IMR-90 (cell line): Measurements from ENCODE around the gene VPS13A. TPM values are rescaled to one million over a fixed set of nuclear protein-coding genes. Genes with fewer than 3 reads are reported as not detected.

ENCODE experiments used
- ATAC-seq: fragments of 200-7000 bp; cut with Tn5 transposase; 2 replicates; pipeline ENCODE4 v1.9.1; 2020; ENCODE audit warnings: low read depth, mild to moderate bottlenecking, moderate library complexity
- BruUV-seq: library from RNA; stranded (reverse); fragments of 400-500 nt; replicated peaks from 2 replicates; lab custom pipeline; 2021; lab: Mats Ljungman, UMichigan
- CTCF ChIA-PET: fragments of 300-600 bp; formaldehyde crosslinking; extraction: SDS; loops from one replicate; lab custom pipeline; 2021; ENCODE audit warnings: antibody characterized with exemption; lab: Yijun Ruan, JAX
- POLR2A ChIA-PET: fragments of 300-600 bp; sonication (Branson Sonifier 250); formaldehyde crosslinking; loops from one replicate; lab custom pipeline; 2022; ENCODE audit warnings: antibody characterized with exemption; ENCODE audit not compliant: unreplicated experiment; lab: Charles Lee
- DNase-seq: peaks from one replicate; pipeline ENCODE4 v3.0.0; 2013
- H2AFZ ChIP-seq: replicated peaks from 2 replicates; pipeline ENCODE3; 2013; ENCODE audit warnings: low read length, mild to moderate bottlenecking; ENCODE audit not compliant: poor library complexity
- H2AK5ac ChIP-seq: 2 replicates; pipeline ENCODE4 v1.6.1; 2013; ENCODE audit warnings: low read depth, low read length, inconsistent platforms
- H2AK9ac ChIP-seq: replicated peaks from 2 replicates; pipeline ENCODE3; 2013; ENCODE audit warnings: mild to moderate bottlenecking, low read depth, low read length, moderate library complexity; ENCODE audit not compliant: poor library complexity
- H2BK120ac ChIP-seq: 2 replicates; pipeline ENCODE4 v1.6.1; 2013; ENCODE audit warnings: low read depth, low read length, inconsistent platforms
- H2BK15ac ChIP-seq: 3 replicates; pipeline ENCODE4 v1.6.1; 2013; ENCODE audit warnings: low read depth, low read length, inconsistent platforms
- H2BK20ac ChIP-seq: 2 replicates; pipeline ENCODE4 v1.6.1; 2013; ENCODE audit warnings: low read depth, mild to moderate bottlenecking, inconsistent platforms, low read length, moderate library complexity
- H2BK5ac ChIP-seq: 2 replicates; pipeline ENCODE4 v1.6.1; 2013; ENCODE audit warnings: mild to moderate bottlenecking, low read depth, low read length, inconsistent platforms; ENCODE audit not compliant: poor library complexity, severe bottlenecking
- H3K14ac ChIP-seq: replicated peaks from 2 replicates; pipeline ENCODE4 v1.6.1; 2013; ENCODE audit warnings: low read depth, low read length, inconsistent platforms
- H3K18ac ChIP-seq: 2 replicates; pipeline ENCODE4 v1.6.1; 2013; ENCODE audit warnings: low read depth, low read length, control low read depth
- H3K23ac ChIP-seq: 2 replicates; pipeline ENCODE4 v1.6.1; 2013; ENCODE audit warnings: low read depth, low read length, inconsistent platforms
- H3K27ac ChIP-seq: 2 replicates; pipeline ENCODE4 v1.5.1; 2013; ENCODE audit warnings: mild to moderate bottlenecking, control low read depth, low read length; ENCODE audit not compliant: insufficient read depth
- H3K27me3 ChIP-seq: 2 replicates; pipeline ENCODE4 v1.6.1; 2013; ENCODE audit warnings: low read length; ENCODE audit not compliant: control insufficient read depth, insufficient read depth
- H3K36me3 ChIP-seq: 2 replicates; pipeline ENCODE4 v1.6.1; 2013; ENCODE audit warnings: low read length, mixed read lengths; ENCODE audit not compliant: control insufficient read depth, insufficient read depth
- H3K4ac ChIP-seq: 2 replicates; pipeline ENCODE4 v1.6.1; 2013; ENCODE audit warnings: low read depth, low read length, inconsistent platforms
- H3K4me1 ChIP-seq: 2 replicates; pipeline ENCODE4 v1.6.1; 2013; ENCODE audit warnings: low read length, mixed read lengths; ENCODE audit not compliant: control insufficient read depth, insufficient read depth
- H3K4me2 ChIP-seq: 2 replicates; pipeline ENCODE4 v1.6.1; 2013; ENCODE audit warnings: low read depth, mild to moderate bottlenecking, control low read depth, low read length, moderate library complexity
- H3K4me3 ChIP-seq: 2 replicates; pipeline ENCODE4 v1.5.1; 2013; ENCODE audit warnings: low read depth, mild to moderate bottlenecking, control low read depth, low read length, moderate library complexity; ENCODE audit not compliant: insufficient read depth
- H3K56ac ChIP-seq: 2 replicates; pipeline ENCODE4 v1.6.1; 2013; ENCODE audit warnings: low read length, inconsistent platforms; ENCODE audit not compliant: insufficient read depth; ENCODE audit errors: extremely low read depth
- H3K79me1 ChIP-seq, 2 experiments: 2 replicates each; pipeline ENCODE4 v1.6.1; 2013; ENCODE audit warnings: low read length in 2 of 2, inconsistent platforms in 1 of 2, low read depth in 1 of 2
- H3K9ac ChIP-seq: 2 replicates; pipeline ENCODE4 v1.6.1; 2013; ENCODE audit warnings: low read depth, low read length, control low read depth
- H3K9me1 ChIP-seq: 2 replicates; pipeline ENCODE4 v1.6.1; 2013; ENCODE audit warnings: low read length, inconsistent platforms; ENCODE audit not compliant: insufficient read depth
- H3K9me3 ChIP-seq: 2 replicates; pipeline ENCODE4 v1.6.1; 2013; ENCODE audit warnings: low read length; ENCODE audit not compliant: control insufficient read depth, insufficient read depth
- H4K20me1 ChIP-seq: 2 replicates; pipeline ENCODE4 v1.6.1; 2013; ENCODE audit warnings: low read length, inconsistent platforms; ENCODE audit not compliant: insufficient read depth
- H4K5ac ChIP-seq: 2 replicates; pipeline ENCODE4 v1.6.1; 2013; ENCODE audit warnings: mild to moderate bottlenecking, low read depth, low read length, control low read depth
- H4K8ac ChIP-seq, 2 experiments: 2 replicates each; pipeline ENCODE4 v1.6.1; 2013; ENCODE audit warnings: low read depth in 2 of 2, low read length in 2 of 2, control low read depth in 1 of 2, inconsistent platforms in 1 of 2
- H4K91ac ChIP-seq: 2 replicates; pipeline ENCODE4 v1.6.1; 2013; ENCODE audit warnings: low read depth, low read length, inconsistent platforms; ENCODE audit not compliant: insufficient read depth
- BHLHE40 ChIP-seq: fragments of 150-350 bp; IDR thresholded peaks from 2 replicates; pipeline ENCODE4 v1.6.1; 2016; ENCODE audit warnings: mild to moderate bottlenecking, low read depth, low read length
- FOS ChIP-seq: fragments of 150-350 bp; IDR thresholded peaks from 2 replicates; pipeline ENCODE4 v1.6.1; 2016; ENCODE audit warnings: low read depth, low read length
- MAFK ChIP-seq: IDR thresholded peaks from 2 replicates; pipeline ENCODE4 v1.6.1; 2012; ENCODE audit warnings: low read depth, low read length, improper control_type of control experiment
- MXI1 ChIP-seq: IDR thresholded peaks from 2 replicates; pipeline ENCODE4 v1.6.1; 2012; ENCODE audit warnings: low read depth, mild to moderate bottlenecking, low read length, moderate library complexity, borderline replicate concordance
- NFE2L2 ChIP-seq: fragments of 150-350 bp; IDR thresholded peaks from 2 replicates; pipeline ENCODE4 v1.6.1; 2016; ENCODE audit warnings: low read depth, mild to moderate bottlenecking, low read length
- POLR2A ChIP-seq: IDR thresholded peaks from 2 replicates; pipeline ENCODE4 v1.6.1; 2012; ENCODE audit warnings: mild to moderate bottlenecking, low read depth, low read length
- RAD21 ChIP-seq: IDR thresholded peaks from 2 replicates; pipeline ENCODE4 v1.6.1; 2012; ENCODE audit warnings: low read length, improper control_type of control experiment
- RCOR1 ChIP-seq: IDR thresholded peaks from 2 replicates; pipeline ENCODE4 v1.6.1; 2012; ENCODE audit warnings: mild to moderate bottlenecking, low read length, improper control_type of control experiment; ENCODE audit not compliant: insufficient replicate concordance
- RFX5 ChIP-seq: IDR thresholded peaks from 2 replicates; pipeline ENCODE4 v1.8.0; 2012; ENCODE audit warnings: low read depth, mild to moderate bottlenecking, low read length, moderate library complexity
- SMC3 ChIP-seq: fragments of 150-350 bp; IDR thresholded peaks from 2 replicates; pipeline ENCODE4 v1.6.1; 2016; ENCODE audit warnings: low read depth, mild to moderate bottlenecking, antibody characterized with exemption, low read length, moderate library complexity
- WGBS, 2 experiments: methylation state at CpG; one replicate each; pipeline versions ENCODE4 v1.1.5 to v1.1.7; 2013; ENCODE audit warnings: missing lambda C conversion rate in 2 of 2; ENCODE audit not compliant: insufficient read length in 1 of 2; ENCODE audit errors: extremely low coverage in 2 of 2; 5-methylcytosine and 5-hydroxymethylcytosine counted together
- dilution Hi-C: fragments of 300-500 bp; cut with HindIII; formaldehyde crosslinking; loops from one replicate; pipeline ENCODE4 v1.14.3; 2018; ENCODE audit warnings: low sequenced_read_pairs; ENCODE audit not compliant: unreplicated experiment
- in situ Hi-C: fragments of 300-500 bp; cut with MboI; formaldehyde crosslinking; loops from 3 replicates; pipeline ENCODE4 v1.14.3; 2019; ENCODE audit warnings: low sequenced_read_pairs, inconsistent platforms, mixed read lengths
- intact Hi-C: fragments of 100-400 bp; cut with micrococcal nuclease; formaldehyde crosslinking; loops from 2 replicates; pipeline ENCODE4 v1.10.0; 2022
- polyA plus RNA-seq, 3 experiments: library from polyadenylated mRNA; depleted of rRNA; stranded (reverse); fragments of >200 nt; gene quantifications; 2 replicates each; pipeline ENCODE4 v1.2.3, GENCODE V29; 2012; ENCODE audit warnings: low replicate concordance in 1 of 3
- total RNA-seq: library from RNA; depleted of rRNA; stranded (reverse); fragments of >200 nt; gene quantifications from 2 replicates; pipeline ENCODE4 v1.2.3, GENCODE V29; 2012
- TF ChIP-seq, protein P1 (sequence below): fragments of 150-350 bp; IDR thresholded peaks from 2 replicates; pipeline ENCODE4 v1.6.1; 2017; ENCODE audit warnings: mild to moderate bottlenecking, antibody characterized with exemption, low read length, low read depth
- TF ChIP-seq, protein P2 (sequence below): fragments of 150-350 bp; IDR thresholded peaks from 2 replicates; pipeline ENCODE4 v1.6.1; 2016; ENCODE audit warnings: low read depth, mild to moderate bottlenecking, low read length, moderate library complexity, borderline replicate concordance

The VPS13A gene
- total and polyA plus RNA-seq, 2 of the 4 experiments (the other 2 are of a cell fraction) = 10.4 to 26.5 TPM

DNA sequence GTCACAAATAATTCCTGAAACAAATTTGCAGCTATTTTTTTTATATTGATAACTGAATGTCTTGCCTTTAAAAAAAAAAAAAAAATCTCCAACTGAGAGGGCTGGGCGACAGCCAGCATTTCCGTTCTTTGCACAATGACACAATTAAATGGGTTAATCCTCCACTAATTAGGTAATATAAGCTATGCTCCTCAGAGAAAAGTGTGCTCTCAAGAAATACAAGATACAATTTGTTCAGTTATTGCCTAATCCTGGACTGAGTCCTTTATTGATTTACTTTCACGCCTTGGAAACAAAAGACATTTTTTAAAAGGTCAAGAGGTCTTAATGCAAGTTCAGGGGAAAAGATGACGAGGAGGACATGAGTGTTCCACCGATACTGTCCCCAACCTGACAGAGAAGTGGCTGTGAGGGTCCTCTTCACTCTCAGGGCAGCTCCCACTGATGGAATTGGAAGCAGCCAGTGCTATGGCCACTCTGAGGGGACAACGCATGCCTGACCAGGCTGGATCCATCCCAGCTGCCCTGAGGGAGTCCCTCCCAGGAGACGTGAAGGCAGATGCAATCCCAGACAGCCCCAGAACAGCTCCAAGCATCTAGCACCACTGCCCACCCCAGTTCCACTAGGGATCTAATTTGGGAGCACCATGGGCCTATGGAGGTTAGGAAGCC is 250.1 kb downstream of the VPS13A start:
- POLR2A ChIA-PET = no interaction called here
- no peak overlapping the region for H2AK9ac ChIP-seq
- H3K18ac ChIP-seq = no peak overlapping the region
- no peak overlapping the region for H4K91ac ChIP-seq
- H2AK5ac ChIP-seq = no peak overlapping the region
- no peaks in the 10 kb centered on the region for H4K20me1 ChIP-seq
- H3K9ac ChIP-seq = no peak overlapping the region
- no peaks in the 10 kb centered on the region for H3K9me3 ChIP-seq
- no peak overlapping the region for H2BK120ac ChIP-seq
- dilution Hi-C loops (no loop called here), intact Hi-C loops (no loop called here), in situ Hi-C loops (no loop called here)
- BruUV-seq = no TSS peak
- no peak overlapping the region for H2BK5ac ChIP-seq
- DNase-seq (no peak), ATAC-seq (no peak)
- H3K4me1 ChIP-seq = no peaks in the 10 kb centered on the region
- H2BK15ac ChIP-seq = no peak overlapping the region
- H3K4me2 ChIP-seq = no peak overlapping the region
- H3K27me3 ChIP-seq = no peaks in the 10 kb centered on the region
- H3K23ac ChIP-seq = no peak overlapping the region
- no peak overlapping the region for H4K8ac ChIP-seq
- whole genome bisulfite sequencing, 2 experiments = 100% methylated on average over 1 of the region's 7 CpGs; no CpG with 5 or more reads in 1 of the 2 experiments
- no peak overlapping the region for H3K14ac ChIP-seq
- H3K27ac ChIP-seq = no peak overlapping the region
- no peaks in the 10 kb centered on the region for H3K9me1 ChIP-seq
- H3K36me3 ChIP-seq = no peaks in the 10 kb centered on the region
- CTCF ChIA-PET = interaction anchor here (0.7 kb wide), 1 partner anchor 261 kb away, joined by 3 read pairs; no protein-coding TSS in a partner anchor
- no peak overlapping the region for H2BK20ac ChIP-seq
- H2AFZ ChIP-seq = no peak overlapping the region
- H4K5ac ChIP-seq = no peak overlapping the region
- no peak overlapping the region for H3K4me3 ChIP-seq
- TF ChIP-seq RCOR1 = no peak
- TF ChIP-seq RAD21 = no peak
- TF ChIP-seq MXI1 = no peak
- TF ChIP-seq MAFK = no peak
- no peak for TF ChIP-seq SMC3
- TF ChIP-seq FOS = no peak
- no peak for TF ChIP-seq BHLHE40
- no peak for TF ChIP-seq POLR2A
- TF ChIP-seq RFX5 = no peak
- TF ChIP-seq, protein P1, sequence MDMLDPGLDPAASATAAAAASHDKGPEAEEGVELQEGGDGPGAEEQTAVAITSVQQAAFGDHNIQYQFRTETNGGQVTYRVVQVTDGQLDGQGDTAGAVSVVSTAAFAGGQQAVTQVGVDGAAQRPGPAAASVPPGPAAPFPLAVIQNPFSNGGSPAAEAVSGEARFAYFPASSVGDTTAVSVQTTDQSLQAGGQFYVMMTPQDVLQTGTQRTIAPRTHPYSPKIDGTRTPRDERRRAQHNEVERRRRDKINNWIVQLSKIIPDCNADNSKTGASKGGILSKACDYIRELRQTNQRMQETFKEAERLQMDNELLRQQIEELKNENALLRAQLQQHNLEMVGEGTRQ = no peak
- TF ChIP-seq NFE2L2 = no peak
- TF ChIP-seq, protein P2, sequence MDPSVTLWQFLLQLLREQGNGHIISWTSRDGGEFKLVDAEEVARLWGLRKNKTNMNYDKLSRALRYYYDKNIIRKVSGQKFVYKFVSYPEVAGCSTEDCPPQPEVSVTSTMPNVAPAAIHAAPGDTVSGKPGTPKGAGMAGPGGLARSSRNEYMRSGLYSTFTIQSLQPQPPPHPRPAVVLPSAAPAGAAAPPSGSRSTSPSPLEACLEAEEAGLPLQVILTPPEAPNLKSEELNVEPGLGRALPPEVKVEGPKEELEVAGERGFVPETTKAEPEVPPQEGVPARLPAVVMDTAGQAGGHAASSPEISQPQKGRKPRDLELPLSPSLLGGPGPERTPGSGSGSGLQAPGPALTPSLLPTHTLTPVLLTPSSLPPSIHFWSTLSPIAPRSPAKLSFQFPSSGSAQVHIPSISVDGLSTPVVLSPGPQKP = no peak
- H3K79me1 ChIP-seq = no peaks in the 10 kb centered on the region
- H3K4ac ChIP-seq = no peak overlapping the region
- H3K56ac ChIP-seq = no peak overlapping the region
